WTC11 (cell line): ENCODE measurements around the gene TUBB4B. TPM values are rescaled to one million over a fixed set of nuclear protein-coding genes. Genes with fewer than 3 reads are reported as not detected.

Experiments used
- ATAC-seq: fragments of 200-7000 bp; cut with Tn5 transposase; 2 replicates; pipeline ENCODE4 v1.10.0; 2021; ENCODE audit warnings: mild to moderate bottlenecking, moderate library complexity
- CTCF ChIA-PET: fragments of 300-600 bp; sonication (Branson Sonifier 250); formaldehyde crosslinking; loops from one replicate; lab custom pipeline; 2021; ENCODE audit warnings: antibody characterized with exemption; lab: Charles Lee
- POLR2A ChIA-PET: fragments of 350-600 bp; sonication (Branson Sonifier 250); formaldehyde crosslinking; loops from one replicate; lab custom pipeline; 2021; ENCODE audit warnings: antibody characterized with exemption; lab: Charles Lee
- DNase-seq: peaks from one replicate; pipeline ENCODE4 v3.0.0; 2021; ENCODE audit warnings: low spot score
- H3K27ac Mint-ChIP-seq: 2 replicates; pipeline ENCODE4 v1.8.0; 2021; ENCODE audit warnings: mixed read lengths
- H3K27me3 Mint-ChIP-seq: 2 replicates; pipeline ENCODE4 v1.8.0; 2021; ENCODE audit warnings: low read depth, mild to moderate bottlenecking, moderate library complexity, mixed read lengths
- H3K36me3 Mint-ChIP-seq: 2 replicates; pipeline ENCODE4 v1.8.0; 2021; ENCODE audit warnings: mixed read lengths
- H3K4me1 Mint-ChIP-seq: 2 replicates; pipeline ENCODE4 v1.8.0; 2022; ENCODE audit warnings: mixed read lengths
- H3K4me3 Mint-ChIP-seq: 2 replicates; pipeline ENCODE4 v1.8.0; 2021; ENCODE audit warnings: mild to moderate bottlenecking, moderate library complexity, mixed read lengths
- H3K9me3 Mint-ChIP-seq: 2 replicates; pipeline ENCODE4 v1.8.0; 2021; ENCODE audit warnings: mixed read lengths
- AR ChIP-seq: fragments of 250-450 bp; sonication (Bioruptor Pico); IDR thresholded peaks from 2 replicates; pipeline ENCODE4 v1.9.0; 2021; ENCODE audit warnings: mild to moderate bottlenecking
- ARID4B ChIP-seq: sonication (generic); formaldehyde crosslinking; IDR thresholded peaks from 2 replicates; pipeline ENCODE4 v1.8.0; 2023; ENCODE audit warnings: missing genetic modification reagents, mild to moderate bottlenecking, borderline replicate concordance
- ATF3 ChIP-seq: sonication (generic); formaldehyde crosslinking; conservative IDR thresholded peaks from 2 replicates; pipeline ENCODE4 v1.8.1; 2022; ENCODE audit warnings: mild to moderate bottlenecking, missing genetic modification reagents
- ATF6 ChIP-seq: sonication (generic); formaldehyde crosslinking; IDR thresholded peaks from 2 replicates; pipeline ENCODE4 v1.8.1; 2023; ENCODE audit warnings: mild to moderate bottlenecking, missing genetic modification reagents
- CBFB ChIP-seq: sonication (generic); formaldehyde crosslinking; IDR thresholded peaks from 2 replicates; pipeline ENCODE4 v1.8.1; 2022; ENCODE audit warnings: mild to moderate bottlenecking, low read depth, missing genetic modification reagents
- CDX4 ChIP-seq: fragments of 250-450 bp; sonication (Bioruptor Pico); IDR thresholded peaks from 2 replicates; pipeline ENCODE4 v1.9.0; 2021; ENCODE audit warnings: moderate library complexity, mild to moderate bottlenecking, inconsistent platforms, borderline replicate concordance
- E2F5 ChIP-seq: sonication (generic); formaldehyde crosslinking; IDR thresholded peaks from 2 replicates; pipeline ENCODE4 v1.8.1; 2022; ENCODE audit warnings: mild to moderate bottlenecking, moderate library complexity, missing genetic modification reagents
- EMX1 ChIP-seq: fragments of 250-450 bp; sonication (Bioruptor Pico); IDR thresholded peaks from 2 replicates; pipeline ENCODE4 v1.8.0; 2021; ENCODE audit warnings: mild to moderate bottlenecking
- HMGXB4 ChIP-seq: sonication (generic); formaldehyde crosslinking; IDR thresholded peaks from 2 replicates; pipeline ENCODE4 v1.8.1; 2023; ENCODE audit warnings: mild to moderate bottlenecking, moderate library complexity, missing genetic modification reagents
- JAZF1 ChIP-seq: fragments of 250-450 bp; sonication (Bioruptor Pico); IDR thresholded peaks from 2 replicates; pipeline ENCODE4 v1.9.0; 2021; ENCODE audit warnings: moderate library complexity, mild to moderate bottlenecking, inconsistent platforms
- MXD4 ChIP-seq: fragments of 250-450 bp; sonication (Bioruptor Pico); IDR thresholded peaks from 2 replicates; pipeline ENCODE4 v1.8.0; 2021; ENCODE audit warnings: mild to moderate bottlenecking, moderate library complexity, borderline replicate concordance
- NFYB ChIP-seq: sonication (generic); formaldehyde crosslinking; conservative IDR thresholded peaks from 2 replicates; pipeline ENCODE4 v1.8.0; 2022; ENCODE audit warnings: low read depth, missing genetic modification reagents
- NR1H2 ChIP-seq: sonication (generic); formaldehyde crosslinking; IDR thresholded peaks from 2 replicates; pipeline ENCODE4 v1.9.0; 2021; ENCODE audit warnings: mild to moderate bottlenecking, moderate library complexity, missing genetic modification reagents
- PRRX2 ChIP-seq: fragments of 250-450 bp; sonication (Bioruptor Pico); IDR thresholded peaks from 2 replicates; pipeline ENCODE4 v1.8.0; 2021; ENCODE audit warnings: mild to moderate bottlenecking
- RELA ChIP-seq: sonication (generic); formaldehyde crosslinking; IDR thresholded peaks from 2 replicates; pipeline ENCODE4 v1.8.1; 2022; ENCODE audit warnings: missing genetic modification reagents, mild to moderate bottlenecking, borderline replicate concordance
- SMAD3 ChIP-seq: sonication (generic); formaldehyde crosslinking; IDR thresholded peaks from 2 replicates; pipeline ENCODE4 v1.8.0; 2022; ENCODE audit warnings: missing genetic modification reagents, mild to moderate bottlenecking, borderline replicate concordance
- SMAD4 ChIP-seq: sonication (generic); formaldehyde crosslinking; IDR thresholded peaks from 2 replicates; pipeline ENCODE4 v1.8.0; 2022; ENCODE audit warnings: mild to moderate bottlenecking, missing genetic modification reagents
- ZNF219 ChIP-seq: sonication (generic); formaldehyde crosslinking; IDR thresholded peaks from 2 replicates; pipeline ENCODE4 v1.8.0; 2023; ENCODE audit warnings: missing genetic modification reagents, mild to moderate bottlenecking, borderline replicate concordance
- ZNF317 ChIP-seq: sonication (generic); formaldehyde crosslinking; IDR thresholded peaks from 2 replicates; pipeline ENCODE4 v1.8.1; 2023; ENCODE audit warnings: low read depth, mild to moderate bottlenecking, moderate library complexity, missing genetic modification reagents, borderline replicate concordance
- ZSCAN18 ChIP-seq: fragments of 250-450 bp; sonication (Bioruptor Pico); IDR thresholded peaks from 2 replicates; pipeline ENCODE4 v2.1.2; 2022; ENCODE audit warnings: mild to moderate bottlenecking, moderate library complexity
- total RNA-seq: library from RNA; stranded (reverse); gene quantifications from 3 replicates; pipeline ENCODE4 v1.2.3, GENCODE V29; 2021

Gene TUBB4B
- total RNA-seq, 1 experiment from 2014 or later: 375 TPM

GRCh38 chr9:137247135-137247915 is 6.2 kb downstream of the TUBB4B start (continued):
- TF ChIP-seq JAZF1 (CRISPR knock-in tag) (no peak), NR1H2 (no peak), MXD4 (CRISPR knock-in tag) (no peak), ZNF317 (CRISPR knock-in tag) (no peak), HMGXB4 (CRISPR knock-in tag) (no peak), PRRX2 (no peak), AR (CRISPR knock-in tag) (no peak), SMAD4 (no peak), ATF3 (CRISPR knock-in tag) (no peak), CBFB (CRISPR knock-in tag) (no peak)

GRCh38 chr9:137247916-137248175 is 6.8 kb downstream of the TUBB4B start:
- POLR2A ChIA-PET: no interaction called here
- TF ChIP-seq EMX1 (CRISPR knock-in tag): no peak
- TF ChIP-seq ATF6 (CRISPR knock-in tag): no peak
- TF ChIP-seq SMAD3: no peak
- no peak for TF ChIP-seq NFYB (CRISPR knock-in tag)
- TF ChIP-seq ZNF219: no peak
- no peak for TF ChIP-seq RELA
- no peak for TF ChIP-seq ZSCAN18 (CRISPR knock-in tag)
- no peak for TF ChIP-seq E2F5 (CRISPR knock-in tag)
- TF ChIP-seq ARID4B (CRISPR knock-in tag): no peak
- TF ChIP-seq CDX4 (CRISPR knock-in tag): no peak

More at GRCh38 chr9:137247916-137248175, 6.8 kb downstream of the TUBB4B start:
- CTCF ChIA-PET: interaction anchor here (0.6 to 5.9 kb wide), 3 partner anchors 11 to 219 kb away, joined by 3 to 46 read pairs (median 6); no protein-coding TSS in a partner anchor
- no peak for ATAC-seq
- DNase-seq: no peak
- Mint-ChIP-seq H3K27me3 (peaks cover 4% of the 10 kb centered on the region), H3K4me1 (peaks cover 22% of the 10 kb centered on the region), H3K27ac (no peak overlapping the region), H3K36me3 (peaks cover 11% of the 10 kb centered on the region), H3K4me3 (no peak overlapping the region), H3K9me3 (no peaks in the 10 kb centered on the region)
